Heart left ventricle (tissue), 16 donors: ENCODE data around the gene EFHD1. TPM values are rescaled to one million over a fixed set of nuclear protein-coding genes. Genes with fewer than 3 reads are reported as not detected.
"Not testable (repeated sequence)": the region's sequence is repeated elsewhere in the genome, so short reads cannot be mapped to it uniquely, and the experiment has no call there.

Source experiments
- ATAC-seq, 4 donors: fragments of 200-7000 bp; cut with Tn5 transposase; one replicate each; pipeline ENCODE4 v1.9.1; 2020 to 2022; ENCODE audit warnings: moderate library complexity in 4 of 4, mild to moderate bottlenecking in 3 of 4, moderate number of reproducible peaks in 1 of 4
- DNase-seq, 5 donors: peaks; one replicate each; pipeline ENCODE4 v3.0.0-alpha.2; 2020
- H3K27ac ChIP-seq, 12 donors: fragments of 200-600 bp; sonication (generic) in 4 of 12; one replicate each; pipeline versions ENCODE4 v1.5.0 to v1.8.0; 2016 to 2022; ENCODE audit warnings: mild to moderate bottlenecking in 2 of 12
- H3K27me3 ChIP-seq, 9 donors: fragments of 200-600 bp; sonication (generic) in 2 of 9; one replicate each; pipeline versions ENCODE4 v1.5.1 to v1.8.0; 2016 to 2022; ENCODE audit warnings: mild to moderate bottlenecking in 3 of 9
- H3K36me3 ChIP-seq, 9 donors: fragments of 200-600 bp; sonication (generic) in 2 of 9; one replicate each; pipeline versions ENCODE4 v1.5.0 to v1.8.0; 2018 to 2022; ENCODE audit warnings: mild to moderate bottlenecking in 2 of 9
- H3K4me1 ChIP-seq, 12 donors: fragments of 200-600 bp; sonication (generic) in 4 of 12; one replicate each; pipeline versions ENCODE4 v1.5.0 to v1.8.0; 2016 to 2022; ENCODE audit warnings: mild to moderate bottlenecking in 3 of 12
- H3K4me3 ChIP-seq, 12 donors: fragments of 200-600 bp; sonication (generic) in 4 of 12; one replicate each; pipeline versions ENCODE4 v1.5.0 to v1.8.0; 2017 to 2022; ENCODE audit warnings: mild to moderate bottlenecking in 9 of 12, moderate library complexity in 4 of 12
- H3K9me3 ChIP-seq, 12 donors: fragments of 200-600 bp; sonication (generic) in 4 of 12; one replicate each; pipeline versions ENCODE4 v1.5.0 to v1.8.0; 2016 to 2022; ENCODE audit warnings: mild to moderate bottlenecking in 1 of 12
- CTCF ChIP-seq, 12 donors: fragments of 200-600 bp; sonication (generic) in 4 of 12; IDR thresholded peaks; one replicate each; pipeline versions ENCODE4 v1.5.0 to v1.8.0; 2018 to 2022; ENCODE audit warnings: antibody characterized with exemption in 12 of 12, mild to moderate bottlenecking in 5 of 12
- POLR2A ChIP-seq, 2 donors: fragments of 450-650 bp; IDR thresholded peaks; one replicate each; pipeline ENCODE4 v1.6.1; 2017; ENCODE audit warnings: antibody characterized with exemption in 2 of 2, mild to moderate bottlenecking in 2 of 2, moderate library complexity in 2 of 2
- WGBS, 4 donors: extraction: QIAGEN DNeasy Blood & Tissue Kit in 2 of 4; methylation state at CpG; one replicate each; pipeline versions ENCODE4 v1.1.5 to v1.1.7; 2013 to 2018; 5-methylcytosine and 5-hydroxymethylcytosine counted together
- intact Hi-C, 10 donors: fragments of 100-400 bp; cut with DNase I; formaldehyde crosslinking; loops; one replicate each; pipeline versions ENCODE4 v1.11.1 to v1.14.2; 2022
- polyA plus RNA-seq, 2 donors: library from polyadenylated mRNA; stranded (reverse); fragments of 200-250 nt; gene quantifications; one replicate each; pipeline ENCODE4 v1.2.3, GENCODE V29; 2013
- total RNA-seq, 9 donors: library from RNA; depleted of rRNA in 2 of 9; stranded (reverse); fragments of >200 nt in 2 of 9; fragmentation: NEBNext Ultra II Directional in 3 of 9; extraction: Animal tissue kit (Norgen Biotek cat#: 25700) in 3 of 9; gene quantifications; one replicate each; pipeline versions ENCODE4 v1.1.0 to v1.2.4, GENCODE V29; 2016 to 2023
- donor health status: ischemic (EF 13 %, LVEDD 7.1; RV severe dilation, severe dysfunction).
- donor health status: healthy with polysubstance abuse.
- donor health status: DM: no; HTN: yes; CAD: no.
- donor health status: DM: no; HTN: no; CAD: no.
- donor health status: ischemic (EF 25% LVEDD 6.9; RV normal size, moderate dysfunction).
- donor health status: ischemic (EF 25% LVEDD 5.7; RV mildly dilated, moderate dysfunction).
- donor health status: healthy.
- donor health status: DM: yes; HTN: yes; CAD: no.
- donor health status: ischemic (EF 35%, LVEDD 5.7; RV mildly dilated, moderate dysfunction).
- donor health status: nonischemic (EF 11% LVEDD 7.7; RV severe dilation, severe dysfunction).
- donor health status: DM: yes; HTN: yes; CAD: no.
- donor health status: PGD.
- donor health status: ischemic (EF 29% LVEDD 5.4; RV normal size, mild dysfunction).
- donor health status: nonischemic (EF 23%, LVEDD 6.1; RV moderate dilation, normal function).

The EFHD1 gene
- total and polyA plus RNA-seq, 11 donors, result 9.0 to 44.8 (median 20.7) TPM

GRCh38 chr2:232632904-232633412, 446 bp upstream of the EFHD1 start:
- H3K27ac ChIP-seq, result peak overlapping the region; percentile 69 to 95 (median 86)
- H3K27me3 ChIP-seq, result peaks cover 0 to 42% (median 6%) of the 10 kb centered on the region in 9 donors
- H3K36me3 ChIP-seq, result no peaks in the 10 kb centered on the region
- TF ChIP-seq POLR2A (IDR thresholded peaks at IDR 0.05), result no peak
- TF ChIP-seq CTCF (IDR thresholded peaks at IDR 0.05), result peak in 2 of 12 donors; percentile 10
- intact Hi-C loops, result loop anchor here in 1 of 10 donors (5.0 kb wide), 1 partner anchor 34 kb away; no protein-coding TSS in a partner anchor
- no peaks in the 10 kb centered on the region for H3K9me3 ChIP-seq
- peak overlapping the region; percentile 54 to 81 (median 66) for H3K4me3 ChIP-seq
- peaks cover 0 to 37% (median 13%) of the 10 kb centered on the region in 12 donors for H3K4me1 ChIP-seq
- peak; percentile 61 to 80 (median 66) for DNase-seq
- 5 to 13% (median 6%) methylated on average over 22 to 40 of the region's 40 CpGs for WGBS, 4 donors
- ATAC-seq, result peak; percentile 47 to 59 (median 50)

- peaks cover 0 to 39% (median 15%) of the 10 kb centered on the region in 12 donors for H3K4me1 ChIP-seq
- H3K27ac ChIP-seq, result peak overlapping the region; percentile 69 to 95 (median 86)
- TF ChIP-seq CTCF (IDR thresholded peaks at IDR 0.05) (no peak), POLR2A (IDR thresholded peaks at IDR 0.05) (no peak)
- H3K27me3 ChIP-seq, result peaks cover 0 to 42% (median 6%) of the 10 kb centered on the region in 9 donors
- intact Hi-C loops, result loop anchor here in 2 of 10 donors (2.0 to 5.0 kb wide), 2 partner anchors 33 to 34 kb away; no protein-coding TSS in a partner anchor
- no peaks in the 10 kb centered on the region for H3K9me3 ChIP-seq
- no peaks in the 10 kb centered on the region for H3K36me3 ChIP-seq
- H3K4me3 ChIP-seq, result peak overlapping the region; percentile 54 to 81 (median 66)
- DNase-seq (peak in 4 of 5 donors; percentile 34 to 51 (median 35)), ATAC-seq (peak in 3 of 4 donors; percentile 27 to 59 (median 43))
- WGBS, 4 donors, result 2 to 4% (median 4%) methylated on average over 50 to 61 of the region's 61 CpGs
Observed at GRCh38 chr2:232634206-232635150, 1.1 kb downstream of the EFHD1 start.

GRCh38 chr2:232635376-232635775, 2.0 kb downstream of the EFHD1 start:
- intact Hi-C loops, result loop anchor here in 1 of 10 donors (2.0 kb wide), 1 partner anchor 33 kb away; no protein-coding TSS in a partner anchor
- H3K27ac ChIP-seq, result peak overlapping the region in 7 of 12 donors; percentile 76 to 95 (median 86)
- H3K4me3 ChIP-seq, result peak overlapping the region in 10 of 12 donors; percentile 54 to 81 (median 68)
- H3K27me3 ChIP-seq, result peaks cover 0 to 42% (median 6%) of the 10 kb centered on the region in 9 donors
- DNase-seq, H3K9me3 ChIP-seq, H3K36me3 ChIP-seq, ATAC-seq: not testable (repeated sequence)
- peaks cover 0 to 39% (median 15%) of the 10 kb centered on the region in 12 donors for H3K4me1 ChIP-seq
- WGBS, 4 donors, result 93 to 96% (median 96%) methylated on average over 10 of the region's 10 CpGs

GRCh38 chr2:232635820-232636219, 2.4 kb downstream of the EFHD1 start:
- Histone ChIP-seq H3K36me3 (no peaks in the 10 kb centered on the region), H3K9me3 (no peaks in the 10 kb centered on the region), H3K4me1 (peaks cover 0 to 39% (median 15%) of the 10 kb centered on the region in 12 donors), H3K27ac (no peak overlapping the region), H3K27me3 (peaks cover 0 to 42% (median 6%) of the 10 kb centered on the region in 9 donors), H3K4me3 (peak overlapping the region in 5 of 12 donors; percentile 64 to 81 (median 75))
- 96 to 99% (median 98%) methylated on average over 4 of the region's 4 CpGs for WGBS, 4 donors
- ATAC-seq, result no peak
- intact Hi-C loops, result loop anchor here in 1 of 10 donors (2.0 kb wide), 1 partner anchor 33 kb away; no protein-coding TSS in a partner anchor
- TF ChIP-seq CTCF (IDR thresholded peaks at IDR 0.05) (no peak), POLR2A (IDR thresholded peaks at IDR 0.05) (no peak)
- no peak for DNase-seq
